ENCODE measurements around the gene S100P.

GRCh38 chr4:6649216-6649615 lies 44.5 kb upstream of the S100P start:
- TF ChIP-seq YY1 (IDR thresholded peaks at IDR 0.05; ENCODE audit: insufficient read depth, insufficient read length) (no peak), ZNF274 (IDR thresholded peaks at IDR 0.05; ENCODE audit: low read depth, low read length) (no peak), SUZ12 (IDR thresholded peaks at IDR 0.05; ENCODE audit: extremely low read depth, insufficient read depth, insufficient read length) (no peak)

Data from NT2/D1 (cell line).